Activated CD8-positive, alpha-beta T cell treated with anti-CD3 and anti-CD28 coated beads for 36 hours (primary cell): ENCODE results near the gene ARPIN. TPM values are rescaled to one million over a fixed set of nuclear protein-coding genes. Genes with fewer than 3 reads are reported as not detected.
"Not testable (repeated sequence)": the region's sequence is repeated elsewhere in the genome, so short reads cannot be mapped to it uniquely, and the experiment has no call there.

Source experiments
- ATAC-seq: fragments of 200-7000 bp; cut with Tn5 transposase; one replicate; pipeline ENCODE4 v1.10.0; 2021; ENCODE audit warnings: mild to moderate bottlenecking, moderate library complexity
- CTCF ChIA-PET: fragments of 350-600 bp; sonication (Branson Sonifier 250); formaldehyde crosslinking; loops from one replicate; lab custom pipeline; 2021; ENCODE audit warnings: antibody characterized with exemption; lab: Charles Lee
- POLR2A ChIA-PET: fragments of 350-600 bp; sonication (Branson Sonifier 250); formaldehyde crosslinking; loops from one replicate; lab custom pipeline; 2021; ENCODE audit warnings: antibody characterized with exemption; lab: Charles Lee
- DNase-seq: peaks from one replicate; pipeline ENCODE4 v3.0.0-alpha.2; 2020
- H3K27ac Mint-ChIP-seq: one replicate; pipeline ENCODE4 v1.8.0; 2021; ENCODE audit warnings: mild to moderate bottlenecking, mixed read lengths
- H3K27me3 Mint-ChIP-seq: one replicate; pipeline ENCODE4 v1.8.0; 2021; ENCODE audit warnings: mixed read lengths
- H3K36me3 Mint-ChIP-seq: one replicate; pipeline ENCODE4 v1.8.0; 2021; ENCODE audit warnings: low read depth, mixed read lengths
- H3K4me1 Mint-ChIP-seq: one replicate; pipeline ENCODE4 v1.8.0; 2021; ENCODE audit warnings: low read depth, mixed read lengths
- H3K4me3 Mint-ChIP-seq: one replicate; pipeline ENCODE4 v1.8.0; 2021; ENCODE audit warnings: mild to moderate bottlenecking, moderate library complexity, mixed read lengths
- H3K9me3 Mint-ChIP-seq: one replicate; pipeline ENCODE4 v1.8.0; 2021; ENCODE audit warnings: mixed read lengths
- CTCF ChIP-seq: fragments of 200-600 bp; IDR thresholded peaks from one replicate; pipeline ENCODE4 v1.8.0; 2022; ENCODE audit warnings: antibody characterized with exemption, mild to moderate bottlenecking
- intact Hi-C: fragments of 100-400 bp; cut with micrococcal nuclease; formaldehyde crosslinking; loops from one replicate; pipeline ENCODE4 v1.10.0; 2022
- total RNA-seq, 2 experiments: library from RNA; stranded (reverse); gene quantifications; one replicate each; pipeline ENCODE4 v1.2.3, GENCODE V29; 2021

The ARPIN gene
- total RNA-seq, 2 experiments from 2014 or later: not detected

DNA sequence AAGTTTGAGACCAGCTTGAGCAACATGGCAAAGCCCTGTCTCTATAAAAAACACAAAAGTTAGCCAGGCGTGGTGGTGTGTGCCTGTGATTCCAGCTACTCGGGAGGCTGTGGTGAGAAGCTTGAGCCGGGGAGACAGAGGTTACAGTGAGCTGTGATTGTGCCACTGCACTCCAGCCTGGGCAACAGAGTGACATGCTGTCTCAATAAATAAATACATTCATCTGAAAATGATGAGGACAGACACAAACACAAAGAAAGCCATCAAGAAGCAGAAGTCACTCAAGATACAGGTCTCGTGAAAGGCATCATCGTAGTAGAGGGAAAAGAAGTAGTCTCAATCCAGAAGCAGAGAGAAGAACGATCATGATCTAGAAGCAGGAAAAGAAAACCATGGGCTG is 37.0 kb downstream of the ARPIN start:
- Mint-ChIP-seq H3K4me3 (no peak overlapping the region), H3K9me3 (no peaks in the 10 kb centered on the region), H3K27ac (no peak overlapping the region), H3K27me3 (no peaks in the 10 kb centered on the region), H3K4me1 (peaks cover 5% of the 10 kb centered on the region), H3K36me3 (peaks cover 15% of the 10 kb centered on the region)
- ATAC-seq (no peak), DNase-seq (no peak)
- no peak for TF ChIP-seq CTCF
- ChIA-PET CTCF (interaction anchor here (0.6 to 4.9 kb wide), 14 partner anchors 11 to 224 kb away, joined by 3 to 70 read pairs (median 7); partner anchors contain the start of gene MESP1), POLR2A (no interaction called here)
- intact Hi-C loops: loop anchor here (2.0 kb wide), 1 partner anchor 135 kb away; no protein-coding TSS in a partner anchor

GRCh38 chr15:89874926-89875564 is 37.7 kb downstream of the ARPIN start:
- intact Hi-C loops: loop anchor here (2.0 to 5.0 kb wide), 2 partner anchors 113 to 134 kb away; no protein-coding TSS in a partner anchor
- TF ChIP-seq CTCF: peak; percentile 94
- Mint-ChIP-seq H3K36me3 (peaks cover 15% of the 10 kb centered on the region), H3K27me3 (no peaks in the 10 kb centered on the region), H3K9me3 (no peaks in the 10 kb centered on the region), H3K4me1 (peaks cover 5% of the 10 kb centered on the region), H3K27ac (peak overlapping the region; percentile 59), H3K4me3 (no peak overlapping the region)
- ATAC-seq (peak; percentile 100), DNase-seq (peak; percentile 92)
- ChIA-PET POLR2A (interaction anchor here (0.7 to 1.2 kb wide), 6 partner anchors 9 to 114 kb away, joined by 3 to 5 read pairs (median 3); partner anchors contain the start of genes ANPEP and AP3S2), CTCF (interaction anchor here (0.7 to 4.9 kb wide), 56 partner anchors 8 to 423 kb away, joined by 3 to 70 read pairs (median 5); partner anchors contain the start of genes ANPEP, AP3S2, MESP1 and PEX11A)

DNA sequence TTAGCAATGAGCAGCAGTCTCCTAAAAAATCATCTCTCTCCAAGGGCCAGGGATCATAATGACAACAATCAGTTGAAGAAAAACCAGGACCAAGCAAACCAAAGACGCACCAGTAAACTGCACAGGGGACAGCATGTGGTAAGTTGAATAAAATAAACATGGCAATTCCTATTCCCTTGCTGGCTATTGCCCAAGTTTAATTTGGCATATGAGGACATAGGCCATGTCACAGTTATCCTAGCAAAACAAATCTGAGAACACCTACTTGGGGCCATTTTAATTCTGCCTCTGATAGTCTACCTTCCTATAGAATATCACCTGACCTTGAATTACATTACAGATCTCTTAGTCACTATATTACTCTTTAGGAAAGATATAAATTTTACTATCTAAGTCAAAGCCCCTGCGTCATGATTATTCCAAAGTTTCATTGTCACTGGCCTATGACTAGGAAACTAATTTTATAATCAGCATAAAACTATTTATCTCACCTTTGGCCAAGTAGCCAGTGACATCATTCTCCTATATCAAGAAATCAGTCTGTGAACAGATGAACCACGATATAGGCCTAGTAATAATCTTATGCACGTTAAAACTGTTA is 42.0 kb downstream of the ARPIN start:
- DNase-seq (no peak), ATAC-seq (no peak)
- H3K27ac Mint-ChIP-seq: no peak overlapping the region
- H3K27me3 Mint-ChIP-seq: no peaks in the 10 kb centered on the region
- H3K36me3 Mint-ChIP-seq: peaks cover 14% of the 10 kb centered on the region
- TF ChIP-seq CTCF: no peak
- no peak overlapping the region for H3K4me3 Mint-ChIP-seq
- CTCF ChIA-PET: no interaction called here
- no peaks in the 10 kb centered on the region for H3K9me3 Mint-ChIP-seq
- POLR2A ChIA-PET: interaction anchor here (1.1 kb wide), 1 partner anchor 23 kb away, joined by 3 read pairs; the partner anchor contains the start of gene AP3S2
- peaks cover 5% of the 10 kb centered on the region for H3K4me1 Mint-ChIP-seq
- intact Hi-C loops: loop anchor here (5.0 kb wide), 1 partner anchor 108 kb away; no protein-coding TSS in a partner anchor

DNA sequence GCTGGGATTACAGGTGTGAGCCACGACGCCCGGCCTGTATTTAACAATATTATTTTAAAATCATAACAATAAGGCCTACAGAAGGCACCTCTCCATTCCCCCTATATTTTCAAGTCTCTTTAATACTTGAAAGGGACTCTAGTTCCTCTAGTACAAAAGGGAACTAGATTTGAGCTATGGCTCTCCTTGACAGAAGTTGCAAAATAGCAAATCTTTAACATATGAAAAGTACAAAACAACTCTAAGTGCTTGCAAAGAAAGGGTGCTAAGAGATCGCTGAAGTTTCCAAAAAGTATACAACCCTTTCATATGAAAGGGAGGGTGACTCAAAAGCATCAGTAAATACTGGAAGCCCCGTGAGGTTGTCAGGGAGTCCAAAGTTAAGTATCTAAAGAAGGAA is 42.7 kb downstream of the ARPIN start:
- CTCF ChIA-PET: no interaction called here
- ATAC-seq (no peak), DNase-seq (no peak)
- POLR2A ChIA-PET: no interaction called here
- intact Hi-C loops: loop anchor here (5.0 kb wide), 1 partner anchor 108 kb away; no protein-coding TSS in a partner anchor
- H3K36me3 Mint-ChIP-seq: peaks cover 9% of the 10 kb centered on the region
- no peak for TF ChIP-seq CTCF
- no peak overlapping the region for H3K27ac Mint-ChIP-seq
- H3K9me3 Mint-ChIP-seq: no peaks in the 10 kb centered on the region
- H3K4me3 Mint-ChIP-seq: no peak overlapping the region
- peaks cover under 1% of the 10 kb centered on the region for H3K4me1 Mint-ChIP-seq
- no peaks in the 10 kb centered on the region for H3K27me3 Mint-ChIP-seq

GRCh38 chr15:89869490-89869889 is 43.3 kb downstream of the ARPIN start:
- H3K9me3 Mint-ChIP-seq, H3K4me3 Mint-ChIP-seq, CTCF ChIA-PET, H3K27me3 Mint-ChIP-seq, intact Hi-C loops, POLR2A ChIA-PET, ATAC-seq, H3K4me1 Mint-ChIP-seq, DNase-seq, H3K36me3 Mint-ChIP-seq, H3K27ac Mint-ChIP-seq: not testable (repeated sequence)
